HepG2 (cell line): Measurements from ENCODE around the gene CEP19.

Experiments
- BRCA1 ChIP-seq: sonication (generic); formaldehyde crosslinking; IDR thresholded peaks from 2 replicates; pipeline ENCODE4 v1.4.0; 2020; ENCODE audit warnings: missing genetic modification reagents
- SMAD1 ChIP-seq: sonication (generic); formaldehyde crosslinking; IDR thresholded peaks from 2 replicates; pipeline ENCODE4 v1.4.0; 2020; ENCODE audit warnings: missing genetic modification reagents, low read depth, mild to moderate bottlenecking, borderline replicate concordance
- TARDBP ChIP-seq: sonication (generic); formaldehyde crosslinking; IDR thresholded peaks from 2 replicates; pipeline ENCODE4 v1.8.0; 2022; ENCODE audit warnings: mild to moderate bottlenecking, missing genetic modification reagents
- ZNF10 ChIP-seq: sonication (generic); formaldehyde crosslinking; IDR thresholded peaks from 2 replicates; pipeline ENCODE4 v1.4.0; 2020; ENCODE audit warnings: mild to moderate bottlenecking, low read depth, missing genetic modification reagents, borderline replicate concordance
- TF ChIP-seq, protein P1 (sequence below): sonication (generic); formaldehyde crosslinking; IDR thresholded peaks from 2 replicates; pipeline ENCODE4 v1.4.0; 2020; ENCODE audit warnings: low read depth, mild to moderate bottlenecking, missing genetic modification reagents

DNA sequence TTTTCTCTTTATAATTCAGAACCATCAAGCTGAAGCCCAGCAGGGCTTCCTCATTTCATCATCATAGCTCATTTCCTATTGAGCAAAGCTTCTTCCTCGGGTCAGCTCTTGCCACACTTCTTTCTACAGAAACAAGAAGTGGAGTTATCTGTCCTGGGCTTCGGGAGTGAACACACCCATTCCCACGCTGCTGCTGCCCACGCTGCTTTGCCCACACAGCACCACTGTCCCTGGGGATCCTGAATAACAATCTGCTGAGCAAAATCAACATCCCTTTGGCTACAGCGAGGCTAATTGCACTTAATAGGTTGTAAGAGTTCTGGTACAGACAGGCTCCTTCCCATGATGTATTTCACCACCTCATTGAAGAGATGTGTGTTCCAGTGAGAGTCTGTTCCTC, 23.7 kb downstream of the CEP19 start:
- TF ChIP-seq BRCA1 (CRISPR knock-in tag) (no peak), TARDBP (CRISPR knock-in tag) (no peak), ZNF10 (CRISPR knock-in tag) (no peak), SMAD1 (no peak)
- TF ChIP-seq, protein P1, sequence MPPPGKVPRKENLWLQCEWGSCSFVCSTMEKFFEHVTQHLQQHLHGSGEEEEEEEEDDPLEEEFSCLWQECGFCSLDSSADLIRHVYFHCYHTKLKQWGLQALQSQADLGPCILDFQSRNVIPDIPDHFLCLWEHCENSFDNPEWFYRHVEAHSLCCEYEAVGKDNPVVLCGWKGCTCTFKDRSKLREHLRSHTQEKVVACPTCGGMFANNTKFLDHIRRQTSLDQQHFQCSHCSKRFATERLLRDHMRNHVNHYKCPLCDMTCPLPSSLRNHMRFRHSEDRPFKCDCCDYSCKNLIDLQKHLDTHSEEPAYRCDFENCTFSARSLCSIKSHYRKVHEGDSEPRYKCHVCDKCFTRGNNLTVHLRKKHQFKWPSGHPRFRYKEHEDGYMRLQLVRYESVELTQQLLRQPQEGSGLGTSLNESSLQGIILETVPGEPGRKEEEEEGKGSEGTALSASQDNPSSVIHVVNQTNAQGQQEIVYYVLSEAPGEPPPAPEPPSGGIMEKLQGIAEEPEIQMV (CRISPR knock-in tag) = no peak
